Left forelimb (tissue), 1 donor: ENCODE measurements around the gene GBE1.
"Not testable (repeated sequence)": the region's sequence is repeated elsewhere in the genome, so short reads cannot be mapped to it uniquely, and the experiment has no call there.

Experiments
- DNase-seq: peaks from one replicate; pipeline ENCODE4 v3.0.0-alpha.2; 2018; ENCODE audit warnings: low spot score

GBE1 gene

DNA sequence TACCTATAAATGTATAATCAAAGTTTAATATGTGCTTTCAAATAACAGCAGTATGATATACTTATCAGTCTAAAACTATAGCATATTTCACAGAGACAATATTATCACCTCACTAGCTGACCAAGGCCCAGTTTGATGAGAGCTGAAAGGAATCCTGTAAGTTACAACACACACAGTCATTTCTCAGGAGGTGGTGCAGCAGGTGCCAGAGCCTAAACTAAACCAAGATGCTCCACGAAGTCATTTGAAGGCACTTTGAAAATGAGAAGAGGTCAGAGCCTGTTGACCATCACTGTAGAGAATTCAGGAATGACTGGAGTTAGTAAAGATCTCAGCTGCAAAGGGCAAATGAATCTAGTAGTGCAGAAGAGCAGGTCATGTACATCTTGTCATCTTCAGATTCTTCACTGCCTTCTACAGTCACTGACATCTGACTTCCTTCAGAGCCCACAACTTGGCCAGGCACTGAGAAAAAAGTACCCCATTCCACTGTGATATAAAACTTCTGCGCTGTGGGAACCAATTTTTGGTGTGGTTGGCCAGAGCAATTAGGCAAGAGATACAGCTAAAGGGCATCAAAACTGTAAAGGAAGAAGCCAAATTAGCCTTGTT, 7.9 kb downstream of the GBE1 start:
- DNase-seq, result no peak

DNA sequence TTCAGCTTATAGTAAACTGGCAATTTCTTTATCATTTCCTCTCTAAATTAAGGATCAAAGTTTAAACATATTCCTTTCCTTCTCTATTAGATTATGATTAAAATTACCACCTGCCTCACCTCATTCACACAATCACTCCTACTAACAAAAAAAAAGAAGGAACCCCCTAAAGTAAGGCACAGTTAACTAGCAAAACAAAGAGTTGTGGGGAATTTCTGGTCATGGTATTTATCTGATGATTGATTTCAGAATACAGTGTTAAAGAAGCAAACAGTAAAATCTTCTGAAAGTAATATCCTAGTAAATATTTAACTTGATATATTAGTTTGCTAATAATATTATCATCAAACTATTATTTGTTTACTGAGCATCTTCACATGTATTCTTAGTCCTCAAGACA, 8.8 kb downstream of the GBE1 start:
- no peak for DNase-seq

DNA sequence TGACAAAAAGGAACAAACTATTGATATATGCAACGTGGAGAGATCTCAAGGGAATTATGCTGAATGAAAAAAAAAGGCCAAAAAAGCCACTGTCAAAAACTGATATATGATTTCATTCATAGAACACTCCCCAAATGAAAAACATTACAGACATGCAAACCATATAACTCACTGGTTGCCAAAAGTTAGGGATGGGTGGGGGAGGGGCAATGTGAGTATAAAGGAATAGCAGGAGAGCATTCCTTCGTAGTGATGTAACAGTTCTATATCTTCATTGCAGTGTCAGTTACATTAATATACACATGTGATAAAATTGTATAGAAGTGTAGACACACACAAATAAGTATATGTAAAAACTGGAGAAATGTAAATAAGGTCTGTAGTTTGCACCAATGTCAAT, 12.2 kb downstream of the GBE1 start:
- DNase-seq, result no peak

DNA sequence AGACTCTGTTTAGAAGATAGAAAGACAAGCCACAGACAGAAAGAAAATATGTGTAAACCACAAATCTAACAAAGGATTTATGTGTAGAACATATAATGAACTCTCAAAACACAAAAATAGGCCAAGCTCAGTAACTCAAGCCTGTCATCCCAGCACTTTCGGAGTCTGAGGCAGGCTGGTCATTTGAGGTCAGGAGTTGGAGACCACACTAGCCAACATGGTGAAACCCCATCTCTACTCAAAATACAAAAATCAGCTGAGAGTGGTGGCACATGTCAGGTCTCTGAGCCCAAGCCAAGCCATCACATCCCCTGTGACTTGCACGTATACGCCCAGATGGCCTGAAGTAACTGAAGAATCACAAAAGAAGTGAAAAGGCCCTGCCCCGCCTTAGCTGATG, 14.2 kb downstream of the GBE1 start:
- DNase-seq, result not testable (repeated sequence)

DNA sequence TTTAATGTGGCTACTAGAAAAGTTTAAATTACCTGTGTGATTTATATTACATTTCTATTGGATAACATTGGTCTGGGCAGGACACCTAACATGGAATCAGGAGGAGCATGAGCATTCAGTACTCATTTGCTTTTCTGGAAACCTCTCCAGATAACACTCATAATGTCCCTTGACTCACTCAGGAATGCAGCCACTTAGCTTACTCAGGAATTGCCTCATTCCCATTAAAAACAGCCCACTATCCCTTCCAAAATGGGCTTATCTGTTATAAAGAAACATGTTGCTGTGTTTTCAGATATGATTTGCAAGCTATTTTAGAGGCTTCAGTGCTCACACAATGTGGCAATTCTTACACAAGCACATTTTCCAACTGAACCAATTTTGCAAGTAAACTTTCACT, 17.1 kb downstream of the GBE1 start:
- no peak for DNase-seq

DNA sequence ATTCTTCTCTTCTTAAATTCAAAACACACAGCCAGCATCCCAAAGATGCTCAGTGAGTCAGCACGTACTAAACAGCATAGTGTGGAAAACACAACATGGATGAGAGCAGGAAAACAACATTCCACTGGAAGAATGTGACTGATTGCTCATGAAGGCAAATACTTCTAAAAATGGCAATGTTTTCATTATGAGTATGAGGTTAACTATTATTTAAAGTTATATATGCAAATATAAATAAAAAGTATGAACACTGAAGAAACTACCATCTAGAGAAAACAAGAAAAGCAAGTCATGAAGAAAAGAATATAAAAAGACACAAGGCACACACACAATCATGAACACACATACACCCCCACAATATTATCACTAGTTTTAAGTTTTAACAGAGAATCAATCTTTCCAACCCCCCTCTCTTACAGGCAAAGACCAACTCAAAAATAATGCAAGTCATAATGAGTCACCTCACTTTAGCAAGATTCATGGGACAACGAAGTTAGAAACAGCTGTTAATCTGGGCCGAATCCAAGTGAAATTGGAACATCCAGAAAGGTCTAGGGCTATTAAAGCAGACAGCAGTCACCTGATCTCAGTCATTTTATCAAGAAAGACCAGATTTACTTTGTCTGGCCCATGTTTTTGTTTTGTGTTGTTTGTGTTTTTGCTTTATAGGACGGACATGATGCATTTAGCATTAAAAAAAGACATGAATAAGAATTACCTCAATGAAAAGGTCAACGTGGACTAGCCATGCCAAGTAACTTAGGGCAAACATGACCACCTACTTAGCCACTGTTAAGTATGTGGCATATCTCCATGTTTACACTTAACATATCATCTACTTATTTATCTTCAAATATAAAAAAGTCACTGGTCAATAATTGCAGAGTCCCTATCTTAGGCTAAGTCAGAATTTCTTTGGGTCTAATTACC, 18.1 kb downstream of the GBE1 start:
- DNase-seq, result no peak

DNA sequence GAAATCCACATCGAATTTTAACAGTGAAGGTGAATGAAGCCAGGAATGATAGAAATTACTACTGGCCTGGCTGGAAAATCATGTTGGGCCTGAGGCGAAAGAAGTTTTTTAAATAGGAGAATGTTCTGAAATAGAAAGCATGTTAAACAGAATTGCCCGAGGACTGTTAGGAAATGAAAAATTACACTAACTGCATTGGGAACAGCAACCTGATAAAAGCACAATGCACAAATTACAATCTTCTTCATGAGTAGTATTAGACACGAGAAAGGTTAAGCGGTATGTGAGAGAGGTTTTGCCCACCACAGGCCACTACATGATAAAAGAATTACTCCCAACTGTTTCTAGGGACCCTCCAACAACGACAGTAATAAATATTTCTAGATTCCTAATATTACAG, 18.9 kb downstream of the GBE1 start:
- DNase-seq, result no peak

DNA sequence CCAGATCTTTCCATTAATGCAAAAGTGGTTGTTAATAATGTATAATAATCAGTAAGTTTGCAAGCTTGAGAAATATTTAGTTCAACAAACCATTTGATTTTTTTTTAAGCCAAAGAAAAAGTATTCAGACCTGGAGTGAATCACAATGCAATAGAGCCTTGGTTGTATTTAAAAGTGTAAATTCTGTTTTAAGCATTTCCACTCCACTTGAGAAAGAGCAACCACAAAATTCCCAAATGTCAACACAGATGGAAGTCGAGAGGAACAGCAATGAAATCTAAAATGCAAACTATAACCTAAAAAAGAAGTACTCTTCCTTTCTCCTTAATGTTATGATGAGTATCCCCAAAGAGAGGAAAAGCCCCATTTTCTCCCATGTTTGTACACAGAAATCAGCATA, 20.2 kb downstream of the GBE1 start:
- no peak for DNase-seq

DNA sequence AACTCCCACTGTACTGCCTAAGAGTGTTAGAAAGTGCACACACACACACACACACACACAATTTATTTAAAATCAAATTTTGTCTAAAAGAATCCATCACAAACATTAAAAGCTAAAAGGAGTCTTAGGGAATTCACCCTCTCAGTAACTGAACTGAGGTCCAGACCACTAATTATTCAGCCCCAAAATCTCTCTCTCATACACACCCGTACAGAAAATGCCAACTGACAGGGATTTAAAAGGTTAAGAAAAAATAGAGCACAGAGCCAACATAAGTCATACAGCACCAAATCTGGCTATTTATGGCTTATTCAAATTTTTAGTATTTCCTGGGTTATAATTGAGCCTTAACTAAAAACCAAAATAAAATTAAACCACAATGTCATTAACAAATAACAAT, 20.7 kb downstream of the GBE1 start:
- no peak for DNase-seq

DNA sequence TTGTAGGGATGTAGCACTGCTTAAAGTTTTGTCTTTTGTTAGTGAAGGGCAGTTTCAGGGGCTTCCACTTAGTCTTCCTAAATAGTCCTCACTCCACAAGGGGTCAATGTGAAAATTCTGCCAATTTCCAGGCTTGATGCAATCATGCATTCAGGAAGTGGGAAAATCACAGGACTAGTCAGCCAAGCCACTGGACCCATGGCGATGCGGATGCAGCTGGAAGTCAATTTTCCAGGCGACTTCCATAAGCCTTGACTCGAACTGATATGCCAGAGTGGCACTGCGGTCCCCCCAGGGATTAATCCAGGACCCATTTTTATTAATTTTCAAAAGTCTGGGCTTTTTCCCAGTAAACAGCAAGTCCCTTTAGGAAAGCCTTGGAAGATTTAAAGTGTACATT, 26.1 kb downstream of the GBE1 start:
- DNase-seq, result no peak

DNA sequence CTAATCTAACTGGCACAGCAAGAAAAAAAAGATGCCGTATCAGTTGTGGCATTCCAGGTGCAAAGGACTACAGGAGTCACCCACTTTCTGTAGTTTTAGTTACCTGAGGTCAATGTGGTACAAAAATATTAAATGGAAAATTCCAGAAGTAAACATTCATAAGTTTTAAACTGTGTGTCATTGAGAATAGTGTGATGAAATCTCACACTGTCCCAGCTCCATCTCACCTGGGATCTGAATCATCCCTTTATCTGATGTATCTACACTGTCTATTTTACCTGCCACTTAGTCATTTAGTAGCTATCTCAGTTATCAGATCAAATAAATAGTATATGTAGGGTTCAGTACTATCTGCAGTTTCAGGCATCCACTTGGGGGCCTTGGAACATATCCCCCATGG, 26.7 kb downstream of the GBE1 start:
- DNase-seq, result no peak

DNA sequence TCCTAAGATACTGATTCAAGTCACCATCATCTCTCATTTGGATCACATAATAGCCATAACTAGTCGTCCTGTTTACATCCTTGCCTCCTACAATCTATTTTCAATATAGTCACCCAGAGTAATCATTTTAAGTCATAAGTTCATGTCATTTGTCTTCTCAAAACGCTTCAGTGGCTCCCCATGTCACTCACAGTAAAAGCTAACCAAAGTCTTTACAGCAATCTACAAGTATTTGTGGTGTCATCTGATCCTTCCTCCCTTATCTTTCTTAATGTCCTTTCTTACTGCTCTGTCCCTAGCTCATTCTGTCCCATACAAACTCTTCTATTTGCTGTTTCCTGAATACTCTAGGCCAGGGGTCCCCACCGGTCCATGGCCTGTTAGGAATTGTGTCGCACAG, 28.8 kb downstream of the GBE1 start:
- DNase-seq, result no peak

DNA sequence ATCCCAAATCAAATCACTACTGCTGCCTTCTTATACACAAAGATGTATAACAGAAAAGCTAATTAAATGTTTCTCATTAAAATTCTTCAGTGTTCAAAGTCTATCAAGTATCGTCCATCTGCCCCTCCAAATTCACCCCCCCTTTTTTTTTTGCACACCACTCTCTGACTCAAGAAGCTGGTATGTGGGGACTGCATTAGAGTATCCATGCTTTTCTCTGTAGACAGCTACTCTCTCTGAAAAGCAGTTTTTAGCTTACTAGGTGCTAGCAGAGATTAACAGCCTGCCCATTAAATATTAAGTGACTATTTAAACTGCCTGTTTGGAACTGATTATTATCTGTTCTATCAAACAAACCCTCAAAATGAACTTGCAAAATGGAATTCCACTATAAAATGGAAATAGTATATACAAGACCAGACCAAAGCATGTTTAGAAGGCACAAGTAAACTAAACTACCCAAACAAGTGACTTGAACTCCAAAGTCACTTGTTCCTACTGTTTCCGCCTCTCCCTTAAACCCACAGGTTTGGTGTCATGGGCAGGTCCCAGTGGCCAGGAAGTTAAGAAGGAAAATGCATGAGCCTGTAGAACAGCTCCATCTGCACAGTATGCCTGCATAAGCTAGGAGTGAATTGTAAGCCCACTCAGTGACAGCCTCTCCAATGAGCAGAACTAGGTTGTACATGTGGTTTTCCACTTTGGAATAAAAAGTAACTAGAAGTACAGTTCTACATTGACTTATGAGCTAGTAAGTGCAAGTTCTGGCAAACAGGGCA, 32.5 kb downstream of the GBE1 start:
- no peak for DNase-seq

DNA sequence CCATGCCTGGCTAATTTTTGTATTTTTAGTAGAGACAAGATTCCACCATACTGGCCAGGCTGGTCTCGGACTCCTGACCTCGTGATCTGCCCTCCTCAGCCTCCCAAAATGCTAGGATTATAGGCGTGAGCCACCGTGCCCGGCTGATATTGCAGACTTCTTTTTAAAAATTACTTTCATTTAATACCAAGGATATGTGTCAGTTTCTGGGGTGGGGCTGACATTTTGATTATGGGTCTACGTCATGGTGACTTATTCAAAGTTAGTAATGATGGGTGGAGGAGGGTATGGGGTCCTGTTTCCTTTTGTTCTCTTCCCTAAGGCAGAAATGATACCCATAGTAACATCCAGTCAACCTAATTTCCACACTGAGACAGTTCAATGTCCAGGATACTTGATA, 34.7 kb downstream of the GBE1 start:
- DNase-seq, result no peak

DNA sequence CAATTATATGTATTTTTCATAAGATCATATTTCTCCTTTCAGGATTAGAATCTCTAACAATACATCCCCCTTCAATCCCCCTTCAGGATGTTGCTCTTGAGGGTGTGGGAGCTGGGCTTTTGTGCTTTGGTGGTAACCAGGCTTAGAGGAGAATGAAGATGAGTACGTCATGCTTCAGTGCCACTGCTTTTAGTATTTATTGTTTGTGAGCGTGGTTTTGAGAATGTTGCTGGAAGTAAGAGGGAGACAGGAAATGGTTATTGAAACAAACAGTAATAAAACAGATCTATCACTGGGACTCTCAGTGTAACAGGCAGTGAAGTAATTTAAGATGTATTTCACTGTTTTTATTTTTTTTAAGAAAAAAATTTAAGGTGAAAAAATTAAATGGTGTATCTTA, 35.3 kb downstream of the GBE1 start:
- no peak for DNase-seq

DNA sequence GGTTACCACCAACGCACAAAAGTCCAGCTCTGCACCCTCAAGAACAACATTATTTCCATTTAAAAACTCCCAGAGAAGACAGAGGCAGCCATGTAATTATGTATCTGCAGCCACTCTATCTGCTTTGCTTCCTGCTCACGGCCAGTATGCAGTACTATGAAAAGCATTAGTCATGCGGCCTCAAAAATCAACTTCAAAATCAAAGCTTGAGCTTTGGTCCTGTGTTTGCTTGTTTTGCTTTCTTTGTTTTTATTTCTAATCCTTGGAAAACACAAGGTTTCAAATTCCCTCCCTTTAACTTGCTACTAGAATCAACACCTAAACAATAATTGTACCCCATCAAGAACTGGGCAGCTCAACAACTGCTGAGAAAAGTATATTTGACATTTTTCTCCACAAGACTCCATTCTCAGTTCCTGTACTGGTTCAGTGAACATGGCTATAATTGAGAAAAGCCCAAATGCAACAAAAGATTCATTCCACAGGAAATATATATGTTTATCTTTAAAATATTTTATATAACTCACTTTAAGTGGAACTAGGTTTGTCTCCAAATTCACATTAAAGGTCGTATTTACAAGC, 37.6 kb downstream of the GBE1 start:
- no peak for DNase-seq

DNA sequence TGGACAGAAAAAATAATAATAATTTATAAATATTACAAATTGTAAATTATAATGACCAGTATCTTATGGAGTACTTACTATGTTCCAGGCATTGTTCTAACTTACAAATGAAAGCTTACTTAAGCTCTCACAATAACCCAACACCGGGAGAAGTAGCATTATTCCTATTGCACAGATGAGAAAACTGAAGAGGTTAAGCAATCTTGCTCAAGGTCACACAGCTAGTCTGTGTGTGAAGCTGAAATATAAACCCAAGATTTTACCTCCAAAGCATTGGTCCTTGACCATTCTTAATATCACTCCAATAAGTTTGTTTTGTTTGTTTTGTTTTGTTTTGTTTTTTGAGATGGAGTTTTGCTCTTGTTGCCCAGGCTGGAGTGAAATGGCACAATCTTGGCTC, 43.1 kb downstream of the GBE1 start:
- DNase-seq, result no peak

DNA sequence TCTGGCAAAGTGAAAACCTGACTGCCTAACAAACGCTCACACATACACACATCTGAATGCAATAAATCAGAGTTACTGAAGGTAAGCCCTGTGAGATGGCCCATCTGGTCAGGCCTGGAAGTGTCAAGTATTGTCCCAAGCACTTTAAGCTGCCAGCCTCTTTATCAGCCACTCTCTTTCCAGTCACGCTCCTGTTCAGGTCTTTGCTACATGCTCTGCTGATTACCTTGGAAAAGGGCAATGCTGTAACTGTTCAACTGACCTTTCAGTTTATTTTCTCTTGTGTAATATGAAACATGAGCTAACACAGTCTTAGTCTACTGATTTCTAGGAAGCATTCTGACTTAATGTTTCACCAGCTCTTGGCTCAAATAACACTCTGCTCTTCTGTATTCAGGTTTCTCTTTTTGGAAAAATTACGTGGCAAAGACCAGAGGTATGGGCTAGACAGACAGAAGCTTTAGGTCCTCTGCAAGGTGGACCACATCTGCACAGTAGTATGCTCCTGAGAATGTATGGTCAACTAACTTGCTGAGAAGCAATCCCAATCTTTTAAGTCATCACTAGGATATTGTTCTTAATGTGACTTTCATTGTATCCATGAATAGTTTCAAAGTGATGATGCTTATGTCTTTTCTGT, 44.5 kb downstream of the GBE1 start:
- no peak for DNase-seq

DNA sequence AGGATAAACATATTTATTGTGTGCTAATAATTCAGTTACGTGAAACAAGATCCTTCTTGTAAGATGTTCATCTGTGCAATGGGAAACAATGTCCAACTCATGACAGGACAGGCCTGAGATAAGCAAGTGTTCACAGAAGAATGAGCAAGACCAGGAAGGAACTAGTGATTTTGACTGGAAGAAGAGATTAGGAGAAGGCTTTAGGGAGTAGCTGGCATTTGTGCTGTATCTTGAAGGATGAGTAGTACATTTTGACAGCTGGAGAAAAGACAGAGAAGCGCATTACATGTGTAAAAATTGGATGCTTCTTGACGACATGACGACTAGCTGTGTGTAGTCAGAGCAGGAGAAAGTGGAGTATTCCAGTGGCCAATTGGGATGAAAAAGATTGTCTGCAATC, 48.4 kb downstream of the GBE1 start:
- DNase-seq, result no peak

DNA sequence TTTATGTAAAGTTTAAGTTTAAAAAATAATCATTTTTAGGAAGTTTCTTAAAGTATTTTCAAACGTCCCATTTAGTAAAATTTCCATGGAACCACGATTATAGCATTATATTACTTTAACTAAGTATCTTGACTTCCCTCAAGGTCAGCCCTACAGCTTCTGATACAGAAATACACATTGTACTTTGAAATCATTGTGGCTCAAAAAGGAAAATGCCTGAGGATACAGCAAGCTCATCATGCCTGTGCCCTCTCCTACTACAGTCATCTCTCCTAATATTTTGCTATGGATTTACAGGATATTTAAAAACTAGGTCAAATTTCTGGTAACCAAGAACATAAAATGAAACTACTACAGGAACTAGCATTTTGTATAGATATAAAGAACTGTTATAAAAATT, 51.8 kb downstream of the GBE1 start:
- DNase-seq, result no peak

DNA sequence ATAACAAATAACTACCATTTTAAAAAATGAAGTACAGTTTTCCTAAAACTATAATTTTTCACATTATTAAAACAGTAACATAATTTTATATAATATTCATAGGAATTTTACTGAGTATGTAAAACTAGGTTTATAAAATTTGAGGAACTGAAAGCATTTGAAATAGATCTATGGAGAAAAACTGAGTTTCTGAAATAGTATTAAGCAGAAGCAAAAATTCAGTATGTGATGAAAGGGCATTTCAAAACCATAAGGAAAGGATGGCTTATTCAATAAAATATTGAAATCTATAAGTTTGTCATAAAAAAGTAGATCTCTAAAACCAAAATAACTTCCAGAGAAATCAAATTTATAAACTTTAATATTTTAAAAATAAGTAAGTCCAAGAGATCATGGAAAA, 53.4 kb downstream of the GBE1 start:
- no peak for DNase-seq

DNA sequence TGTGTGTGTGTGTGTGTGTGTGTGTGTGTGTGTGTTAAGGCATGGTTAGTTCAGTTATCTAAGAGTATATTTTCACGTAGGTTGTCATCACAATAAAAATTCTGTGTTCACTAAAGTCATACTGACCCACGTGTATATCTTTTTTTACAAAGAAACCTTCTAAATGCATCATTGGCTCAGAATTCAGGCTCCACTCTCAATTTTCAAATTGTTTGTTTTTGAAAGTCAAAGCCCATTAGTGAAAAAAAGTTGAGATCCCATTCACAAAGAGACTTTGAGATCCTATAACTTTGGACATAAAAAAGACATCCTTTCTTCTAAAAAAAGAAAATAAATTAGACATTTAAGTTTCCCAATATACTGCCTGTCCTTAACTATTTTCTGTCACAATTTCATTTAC, 59.3 kb downstream of the GBE1 start:
- DNase-seq, result no peak
